ENCODE data around the gene TMEM40.

The TMEM40 gene

DNA sequence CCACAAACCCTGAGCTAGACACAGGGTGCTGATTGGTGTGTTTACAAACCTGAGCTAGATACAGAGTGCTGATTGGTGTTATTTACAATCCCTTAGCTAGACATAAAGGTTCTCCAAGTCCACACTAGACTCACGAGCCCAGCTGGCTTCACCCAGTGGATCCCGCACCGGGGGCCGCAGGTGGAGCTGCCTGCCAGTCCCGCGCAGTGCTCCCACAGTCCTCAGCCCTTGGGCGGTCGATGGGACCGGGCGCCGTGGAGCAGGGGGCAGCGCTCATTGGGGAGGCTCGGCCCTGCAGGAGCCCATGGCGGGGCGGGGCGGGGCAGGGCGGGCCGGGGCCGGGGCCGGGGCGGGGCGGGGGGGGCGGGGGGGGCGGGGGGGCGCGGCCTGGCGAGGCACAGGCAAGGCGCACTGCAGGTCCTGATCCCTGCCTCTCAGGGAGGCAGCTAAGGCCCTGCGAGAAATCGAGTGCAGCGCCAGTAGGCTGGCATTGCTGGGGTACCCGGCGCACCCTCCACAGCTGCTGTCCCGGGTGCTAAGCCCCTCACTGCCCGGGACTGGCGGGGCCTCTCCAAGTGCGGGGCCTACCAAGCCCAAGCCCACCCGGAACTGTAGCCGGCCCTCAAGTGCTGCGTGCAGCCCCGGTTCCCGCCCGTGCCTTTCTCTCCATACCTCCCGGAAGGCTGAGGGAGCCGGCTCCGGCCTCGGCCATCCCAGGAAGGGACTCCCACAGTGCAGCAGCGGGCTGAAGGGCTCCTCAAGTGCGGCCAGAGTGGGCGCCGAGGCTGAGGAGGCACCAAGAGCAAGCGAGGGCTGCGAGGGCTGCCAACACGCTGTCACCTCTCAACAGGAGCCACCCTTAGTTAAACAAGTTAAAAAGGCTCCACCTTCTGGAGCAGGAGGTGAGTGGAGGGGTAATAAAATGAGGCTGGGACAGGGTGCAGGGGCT, 9.8 kb upstream of the TMEM40 start:
- Histone ChIP-seq H3K27ac (no peak overlapping the region), H3K4me3 (ENCODE audit: low read depth in 1 of 2, low read length in 1 of 2) (no peak overlapping the region), H3K27me3 (peaks cover under 1% of the 10 kb centered on the region), H3K4me1 (ENCODE audit: control insufficient read depth in 1 of 2, insufficient read depth in 1 of 2, low read depth in 1 of 2, low read length in 1 of 2) (no peaks in the 10 kb centered on the region), H3K9me3 (no peaks in the 10 kb centered on the region), H3K36me3 (no peaks in the 10 kb centered on the region)
- TF ChIP-seq, protein P1, sequence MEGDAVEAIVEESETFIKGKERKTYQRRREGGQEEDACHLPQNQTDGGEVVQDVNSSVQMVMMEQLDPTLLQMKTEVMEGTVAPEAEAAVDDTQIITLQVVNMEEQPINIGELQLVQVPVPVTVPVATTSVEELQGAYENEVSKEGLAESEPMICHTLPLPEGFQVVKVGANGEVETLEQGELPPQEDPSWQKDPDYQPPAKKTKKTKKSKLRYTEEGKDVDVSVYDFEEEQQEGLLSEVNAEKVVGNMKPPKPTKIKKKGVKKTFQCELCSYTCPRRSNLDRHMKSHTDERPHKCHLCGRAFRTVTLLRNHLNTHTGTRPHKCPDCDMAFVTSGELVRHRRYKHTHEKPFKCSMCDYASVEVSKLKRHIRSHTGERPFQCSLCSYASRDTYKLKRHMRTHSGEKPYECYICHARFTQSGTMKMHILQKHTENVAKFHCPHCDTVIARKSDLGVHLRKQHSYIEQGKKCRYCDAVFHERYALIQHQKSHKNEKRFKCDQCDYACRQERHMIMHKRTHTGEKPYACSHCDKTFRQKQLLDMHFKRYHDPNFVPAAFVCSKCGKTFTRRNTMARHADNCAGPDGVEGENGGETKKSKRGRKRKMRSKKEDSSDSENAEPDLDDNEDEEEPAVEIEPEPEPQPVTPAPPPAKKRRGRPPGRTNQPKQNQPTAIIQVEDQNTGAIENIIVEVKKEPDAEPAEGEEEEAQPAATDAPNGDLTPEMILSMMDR (IDR thresholded peaks at IDR 0.05): no peak

DNA sequence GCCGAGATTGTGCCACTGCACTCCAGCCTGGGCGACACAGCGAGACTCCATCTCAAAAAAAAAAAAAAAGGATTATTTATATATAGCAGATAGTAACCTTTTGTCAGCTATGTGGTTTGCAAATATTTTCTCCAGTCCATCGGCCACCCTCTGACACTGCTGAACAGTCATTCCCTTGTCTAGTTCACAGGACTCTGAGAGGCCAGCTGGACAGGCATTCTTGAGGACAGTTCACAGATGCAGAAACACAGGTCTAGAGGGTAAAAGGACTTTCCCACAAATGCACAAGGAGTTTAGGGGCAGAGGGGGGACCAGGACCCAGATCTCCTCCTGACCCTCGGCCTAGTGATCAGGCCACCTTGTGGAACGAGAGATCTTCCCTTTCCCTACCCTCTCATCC, 7.5 kb upstream of the TMEM40 start:
- H3K4me3 ChIP-seq (ENCODE audit: low read depth in 1 of 2, low read length in 1 of 2): no peak overlapping the region
- H3K9me3 ChIP-seq: no peaks in the 10 kb centered on the region
- TF ChIP-seq, protein P1 (IDR thresholded peaks at IDR 0.05): no peak
- H3K27me3 ChIP-seq: peaks cover 5% of the 10 kb centered on the region
- no peak overlapping the region for H3K27ac ChIP-seq
- no peaks in the 10 kb centered on the region for H3K4me1 ChIP-seq (ENCODE audit: control insufficient read depth in 1 of 2, insufficient read depth in 1 of 2, low read depth in 1 of 2, low read length in 1 of 2)
- no peaks in the 10 kb centered on the region for H3K36me3 ChIP-seq

DNA sequence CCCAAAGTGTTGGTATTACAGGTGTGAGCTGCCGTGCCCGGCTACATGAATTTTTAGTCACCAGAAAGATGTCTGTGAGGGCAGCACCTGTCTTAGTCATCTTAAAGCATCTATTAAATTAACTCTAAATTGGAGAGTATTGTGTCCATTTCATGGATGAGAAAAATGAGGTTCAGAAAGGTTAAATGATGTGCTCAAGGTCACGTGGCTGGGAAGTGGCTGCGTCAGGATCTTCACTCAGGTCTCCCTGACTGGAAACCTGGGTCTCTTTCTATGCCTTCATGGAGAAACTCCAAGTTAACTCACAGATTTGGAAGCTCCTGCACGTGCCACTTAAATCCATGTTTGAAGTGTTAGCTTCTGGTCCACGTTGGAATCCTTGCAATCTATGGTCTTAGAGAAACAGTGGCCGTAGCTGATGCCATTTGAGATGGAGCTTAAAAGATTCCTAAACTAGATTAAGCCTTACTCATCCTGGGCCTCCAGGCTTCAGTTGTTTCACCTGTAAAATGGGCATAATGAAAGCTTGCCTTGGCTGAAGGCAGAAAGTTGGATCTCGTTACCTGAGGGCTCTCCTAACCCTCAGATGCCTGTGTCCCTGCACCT, 5.2 kb upstream of the TMEM40 start:
- peaks cover 5% of the 10 kb centered on the region for H3K27me3 ChIP-seq
- no peaks in the 10 kb centered on the region for H3K4me1 ChIP-seq (ENCODE audit: control insufficient read depth in 1 of 2, insufficient read depth in 1 of 2, low read depth in 1 of 2, low read length in 1 of 2)
- no peaks in the 10 kb centered on the region for H3K36me3 ChIP-seq
- no peaks in the 10 kb centered on the region for H3K9me3 ChIP-seq
- no peak overlapping the region for H3K4me3 ChIP-seq (ENCODE audit: low read depth in 1 of 2, low read length in 1 of 2)
- TF ChIP-seq, protein P1 (IDR thresholded peaks at IDR 0.05): no peak
- no peak overlapping the region for H3K27ac ChIP-seq

DNA sequence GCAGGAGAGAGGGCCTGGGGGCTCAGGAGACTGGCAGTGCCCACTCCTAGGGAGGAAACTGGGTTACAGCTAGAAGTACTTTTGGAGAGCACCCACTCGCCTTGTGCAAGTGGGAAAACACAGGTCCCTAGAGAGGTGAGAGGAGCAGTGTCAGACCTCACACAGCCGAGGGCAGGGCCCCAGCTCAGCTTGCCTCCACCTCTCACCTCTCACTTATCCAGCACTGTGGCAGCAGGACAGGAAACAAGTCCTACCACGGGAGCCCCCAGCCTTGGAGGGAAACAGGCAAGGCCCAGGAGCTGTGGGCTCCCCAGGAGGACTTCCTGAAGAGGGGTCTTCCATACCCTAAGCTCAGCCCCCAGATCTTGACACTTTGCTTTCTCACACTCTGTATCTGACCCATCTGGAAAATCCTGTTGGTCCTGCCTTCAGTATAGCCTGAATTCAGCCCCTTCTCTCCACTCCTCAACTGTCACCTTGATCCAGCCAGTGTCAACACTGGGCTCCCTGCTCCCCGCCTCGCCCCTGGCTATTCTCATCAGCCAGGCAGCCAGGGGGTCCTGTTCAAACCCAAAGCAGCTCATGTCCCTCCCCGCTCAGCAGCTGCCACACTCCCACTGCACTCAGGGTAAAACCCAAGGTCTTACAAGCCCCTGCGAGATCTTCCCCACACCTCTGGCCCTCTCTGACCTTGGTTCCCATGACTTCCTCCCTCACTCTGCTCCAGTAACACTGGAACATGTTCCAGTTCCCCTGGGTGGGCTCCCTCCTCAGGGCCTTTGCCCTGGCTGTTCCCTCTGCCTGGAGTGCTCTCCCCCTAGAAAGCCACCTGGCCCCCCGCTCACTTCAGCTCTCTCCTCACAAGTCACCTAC, 870 bp upstream of the TMEM40 start:
- H3K4me1 ChIP-seq (ENCODE audit: control insufficient read depth in 1 of 2, insufficient read depth in 1 of 2, low read depth in 1 of 2, low read length in 1 of 2): no peaks in the 10 kb centered on the region
- H3K9me3 ChIP-seq: no peaks in the 10 kb centered on the region
- H3K4me3 ChIP-seq (ENCODE audit: low read depth in 1 of 2, low read length in 1 of 2): no peak overlapping the region
- TF ChIP-seq, protein P1 (IDR thresholded peaks at IDR 0.05): no peak
- no peaks in the 10 kb centered on the region for H3K36me3 ChIP-seq
- H3K27me3 ChIP-seq: peaks cover 5% of the 10 kb centered on the region
- H3K27ac ChIP-seq: no peak overlapping the region

DNA sequence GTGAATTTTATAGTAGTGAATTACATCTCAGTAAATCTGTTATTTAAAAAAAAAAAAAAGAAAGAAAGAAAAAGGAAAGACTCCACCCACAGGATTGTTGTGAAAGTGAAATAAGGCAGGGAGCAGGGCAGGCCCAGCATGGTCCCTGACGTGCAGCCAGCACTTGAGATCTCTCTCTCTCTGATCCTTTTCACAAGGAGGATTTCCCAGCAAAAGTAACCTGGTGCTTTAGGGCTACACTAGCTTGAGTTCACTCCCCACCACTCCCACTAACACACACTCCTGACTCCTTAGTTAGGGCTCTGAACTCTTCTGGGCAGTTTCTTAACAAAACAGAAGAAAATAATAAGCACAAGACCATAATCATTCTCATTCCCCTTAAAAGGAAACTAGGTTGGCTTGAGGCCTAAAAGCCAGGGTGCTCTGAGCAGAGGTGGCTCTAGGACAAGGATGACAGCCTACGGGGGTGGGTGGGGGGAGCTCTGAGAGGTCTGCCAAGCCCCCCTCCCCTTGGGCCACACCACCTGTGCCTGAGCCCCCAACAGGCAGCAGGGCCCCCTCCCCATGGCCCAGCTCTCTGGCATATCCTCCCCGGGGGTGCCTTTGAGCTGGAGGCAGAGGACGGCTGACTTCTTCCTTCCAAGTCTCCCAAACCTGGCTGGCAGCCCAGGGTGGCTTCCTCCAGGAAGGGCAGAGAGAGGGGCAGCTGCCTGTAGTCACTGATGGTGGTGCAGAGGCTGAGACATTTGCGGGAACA, 856 bp downstream of the TMEM40 start:
- TF ChIP-seq, protein P1 (IDR thresholded peaks at IDR 0.05): no peak
- Histone ChIP-seq H3K27ac (no peak overlapping the region), H3K9me3 (no peaks in the 10 kb centered on the region), H3K4me1 (ENCODE audit: control insufficient read depth in 1 of 2, insufficient read depth in 1 of 2, low read depth in 1 of 2, low read length in 1 of 2) (no peaks in the 10 kb centered on the region), H3K36me3 (no peaks in the 10 kb centered on the region), H3K27me3 (peaks cover 5% of the 10 kb centered on the region), H3K4me3 (ENCODE audit: low read depth in 1 of 2, low read length in 1 of 2) (no peak overlapping the region)
